ENCODE data around the gene ISLR2. TPM values are rescaled to one million over a fixed set of nuclear protein-coding genes. Genes with fewer than 3 reads are reported as not detected.
A peak's percentile ranks its signal among the peaks of the same experiment; 100 is the strongest.
"Not testable (repeated sequence)": the region's sequence is repeated elsewhere in the genome, so short reads cannot be mapped to it uniquely, and the experiment has no call there.

Gene ISLR2, protein sequence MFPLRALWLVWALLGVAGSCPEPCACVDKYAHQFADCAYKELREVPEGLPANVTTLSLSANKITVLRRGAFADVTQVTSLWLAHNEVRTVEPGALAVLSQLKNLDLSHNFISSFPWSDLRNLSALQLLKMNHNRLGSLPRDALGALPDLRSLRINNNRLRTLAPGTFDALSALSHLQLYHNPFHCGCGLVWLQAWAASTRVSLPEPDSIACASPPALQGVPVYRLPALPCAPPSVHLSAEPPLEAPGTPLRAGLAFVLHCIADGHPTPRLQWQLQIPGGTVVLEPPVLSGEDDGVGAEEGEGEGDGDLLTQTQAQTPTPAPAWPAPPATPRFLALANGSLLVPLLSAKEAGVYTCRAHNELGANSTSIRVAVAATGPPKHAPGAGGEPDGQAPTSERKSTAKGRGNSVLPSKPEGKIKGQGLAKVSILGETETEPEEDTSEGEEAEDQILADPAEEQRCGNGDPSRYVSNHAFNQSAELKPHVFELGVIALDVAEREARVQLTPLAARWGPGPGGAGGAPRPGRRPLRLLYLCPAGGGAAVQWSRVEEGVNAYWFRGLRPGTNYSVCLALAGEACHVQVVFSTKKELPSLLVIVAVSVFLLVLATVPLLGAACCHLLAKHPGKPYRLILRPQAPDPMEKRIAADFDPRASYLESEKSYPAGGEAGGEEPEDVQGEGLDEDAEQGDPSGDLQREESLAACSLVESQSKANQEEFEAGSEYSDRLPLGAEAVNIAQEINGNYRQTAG
- total RNA-seq (2014; rRNA removed) = not detected in 2 replicates
- 0.09 TPM for polyA plus RNA-seq (2012)

DNA sequence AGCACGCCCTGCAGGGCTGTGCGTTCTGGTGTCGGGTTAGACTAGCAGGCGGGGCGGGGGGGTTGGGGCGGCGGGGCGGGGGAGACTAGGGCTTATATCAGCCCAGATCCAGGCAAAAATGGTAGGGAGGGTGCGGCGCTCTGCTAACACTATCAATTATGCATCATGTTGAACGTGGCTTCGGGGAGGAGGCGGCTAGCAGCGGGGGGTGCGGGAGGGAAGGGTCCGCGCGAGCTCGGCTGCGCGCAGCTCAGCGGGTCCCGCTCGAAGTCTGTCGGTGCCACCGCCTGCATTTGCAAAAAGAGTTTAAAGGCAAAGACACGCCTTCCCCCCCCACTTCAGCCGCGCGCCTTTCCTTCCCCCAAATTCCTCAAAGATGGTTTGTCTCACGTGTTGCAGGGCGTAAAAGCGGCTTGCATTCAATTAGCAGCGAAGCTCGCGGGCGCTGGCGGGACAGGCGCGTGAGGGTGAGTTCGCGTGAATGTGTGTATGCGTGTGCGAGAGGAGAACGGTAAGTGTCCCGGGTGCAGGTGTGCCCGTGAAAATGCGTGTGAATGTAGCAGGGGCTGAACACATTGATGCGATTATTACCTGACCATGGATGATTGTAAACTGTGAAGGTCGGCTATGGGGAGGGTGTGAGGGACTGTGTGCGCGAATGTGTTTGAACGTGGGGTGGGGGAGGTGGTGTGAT, at the start of gene ISLR2:
ISLR2 (plus strand) TSS at position 432 of the 694 bp plus-strand sequence. CDS start 2,169 bp downstream, outside the sequence.
- no peak for DNase-seq (ENCODE audit: low read depth)

DNA sequence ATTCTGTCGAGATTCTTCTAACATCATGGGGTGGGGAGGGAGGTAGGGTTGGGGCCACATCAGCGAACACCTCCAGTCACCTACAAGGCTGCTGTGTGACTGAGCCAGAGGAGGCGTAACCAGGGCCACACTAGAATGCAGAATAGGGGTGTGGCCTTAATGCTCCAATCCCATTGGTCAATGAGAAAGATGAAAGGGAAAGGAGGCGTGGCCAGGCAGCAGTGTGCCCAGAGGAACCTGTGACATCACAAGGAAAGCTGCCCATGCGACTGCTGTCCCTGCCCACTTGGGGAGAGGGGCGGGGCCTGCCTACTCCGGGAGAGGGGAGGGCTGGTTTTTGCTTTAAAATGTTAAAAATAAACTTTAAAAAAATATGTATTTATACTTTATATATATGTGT, 47.9 kb upstream of the ISLR2 start, which contains the start of gene GOLGA6A:
GOLGA6A (minus strand) TSS at position 101 of the 400 bp plus-strand sequence; CDS start at position 60, 41 bp downstream.
- DNase-seq (ENCODE audit: low read depth) = not testable (repeated sequence)

DNA sequence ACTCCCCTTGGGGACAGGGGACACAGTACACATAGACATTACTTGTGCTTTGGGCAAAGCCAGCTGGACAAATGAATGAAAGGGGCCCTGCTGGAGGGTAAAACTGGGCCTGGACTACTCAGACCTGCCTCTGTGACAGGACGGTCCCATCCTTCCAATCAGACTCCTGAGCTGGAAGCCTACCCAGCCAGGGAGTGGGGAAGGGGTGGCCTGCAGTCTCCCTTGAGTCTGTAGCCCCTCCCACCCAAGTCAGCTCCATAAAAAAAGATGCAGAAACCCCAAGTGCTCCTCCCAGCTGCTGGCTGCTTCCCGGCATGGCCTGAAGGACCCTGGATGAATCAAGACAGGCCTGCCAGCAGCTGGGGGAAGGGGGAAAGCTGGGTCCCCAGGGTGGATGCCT, 35.8 kb upstream of the ISLR2 start:
- not testable (repeated sequence) for DNase-seq (ENCODE audit: low read depth)

DNA sequence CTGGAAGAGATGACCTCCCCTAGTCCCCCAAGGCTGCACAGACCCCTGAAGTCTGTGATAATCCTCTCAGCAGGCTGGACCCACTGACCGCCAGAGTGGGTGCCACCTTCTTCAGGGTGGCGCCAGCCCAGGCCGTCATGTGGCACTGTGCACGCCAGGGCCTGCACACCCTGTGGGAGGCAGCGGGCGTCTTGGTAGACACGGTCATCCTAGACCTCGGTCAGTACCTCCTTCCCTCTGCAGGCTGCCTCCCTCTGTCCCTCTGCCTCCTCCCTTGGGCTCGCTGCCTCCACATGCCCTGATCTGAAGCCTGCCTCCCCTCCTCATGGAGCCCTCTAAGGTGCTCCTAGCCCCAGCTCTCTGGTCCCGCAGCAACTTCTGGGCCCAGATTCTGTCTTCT, 34.8 kb upstream of the ISLR2 start:
- not testable (repeated sequence) for DNase-seq (ENCODE audit: low read depth)

DNA sequence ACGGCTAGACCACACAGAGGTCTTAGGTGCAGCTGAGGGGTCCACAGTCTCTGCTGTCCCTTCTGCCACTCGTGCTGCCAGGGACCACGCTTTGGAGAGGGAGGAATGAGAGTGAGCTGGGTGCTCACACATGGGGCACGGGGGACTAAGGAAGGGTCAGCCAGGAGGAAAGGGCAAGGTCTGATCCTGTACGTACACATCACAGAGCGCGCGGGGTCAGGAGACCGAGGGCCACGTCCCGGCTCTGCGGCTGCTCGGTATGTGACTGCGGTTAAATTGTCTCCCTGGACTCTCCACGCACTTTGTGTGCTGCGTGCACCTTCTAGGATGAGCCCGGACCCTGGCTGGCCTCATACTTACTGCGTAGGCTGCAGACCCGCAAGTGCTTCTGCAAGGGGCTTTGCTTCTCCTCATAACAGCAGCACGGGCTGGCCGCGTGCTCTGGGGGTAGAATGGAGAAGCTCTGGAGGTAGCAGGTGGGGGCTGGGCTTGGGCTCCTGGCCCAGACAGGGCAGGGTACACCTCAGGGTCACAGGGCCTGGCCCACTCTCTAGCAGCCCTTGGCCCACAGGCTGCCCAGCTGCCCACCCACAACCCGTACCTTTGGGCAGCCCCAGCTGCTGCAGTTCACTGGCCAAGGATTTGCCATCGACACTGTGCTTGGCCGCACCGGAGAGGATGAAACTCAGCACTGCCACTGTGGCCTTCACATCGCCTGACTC, 33.5 kb upstream of the ISLR2 start:
- not testable (repeated sequence) for DNase-seq (ENCODE audit: low read depth)

DNA sequence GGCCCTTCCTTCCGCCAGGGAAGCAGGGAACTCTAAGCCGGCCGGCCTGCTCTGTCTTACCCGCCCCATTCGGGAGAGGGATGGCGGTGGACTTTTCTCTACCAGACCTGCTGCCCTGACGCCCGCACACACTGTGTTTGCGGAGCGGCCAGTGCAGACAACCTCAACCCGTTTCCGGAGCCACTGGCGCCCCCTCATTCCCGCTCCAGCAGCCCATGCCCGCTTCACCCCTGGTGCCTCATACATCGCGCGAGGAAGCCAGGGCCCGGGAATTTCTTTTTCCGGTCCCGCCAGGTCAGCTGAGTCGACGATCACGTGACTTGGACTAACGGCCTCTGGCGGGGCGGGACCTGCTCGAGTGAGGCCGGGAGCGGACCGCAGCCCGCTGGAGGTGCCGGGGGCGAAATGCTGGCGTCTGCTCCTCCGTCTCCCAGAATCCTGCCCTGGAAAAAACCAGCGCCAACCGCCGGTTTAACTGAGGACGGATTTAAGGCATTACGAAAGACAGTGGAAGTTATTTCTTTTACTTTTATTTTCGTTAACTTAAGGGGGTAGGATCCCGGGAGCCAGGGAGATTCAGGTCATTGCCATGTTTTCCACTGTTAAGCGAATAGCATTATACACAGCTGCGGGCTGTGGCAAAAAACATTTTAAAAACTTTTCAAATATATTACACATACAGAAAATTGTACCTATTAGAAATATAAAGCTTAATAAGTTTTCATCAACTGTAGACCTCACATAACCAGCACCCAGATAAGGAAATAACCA, 30.2 kb upstream of the ISLR2 start:
- DNase-seq (ENCODE audit: low read depth) = peak; percentile 85

DNA sequence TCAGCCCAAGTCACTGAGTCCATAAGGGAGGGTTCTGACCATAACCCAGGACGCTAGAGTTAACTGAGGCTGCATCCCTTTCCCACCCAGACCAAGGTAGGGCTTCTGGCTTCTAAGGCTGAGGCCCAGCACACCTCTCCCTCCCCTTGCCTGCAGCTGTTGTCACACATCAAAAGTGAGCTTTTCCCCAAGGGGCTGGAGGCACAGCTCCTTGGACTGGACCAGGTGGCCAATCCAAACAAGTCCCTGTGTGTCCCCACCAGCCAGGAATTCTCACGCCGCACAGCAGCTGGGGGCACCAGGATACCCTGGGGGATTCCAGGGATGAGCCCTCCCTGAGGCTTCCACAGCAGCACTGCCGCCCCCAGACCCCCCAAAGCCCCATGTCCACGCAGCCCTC, 22.3 kb upstream of the ISLR2 start:
- DNase-seq (ENCODE audit: low read depth) = peak; percentile 18

DNA sequence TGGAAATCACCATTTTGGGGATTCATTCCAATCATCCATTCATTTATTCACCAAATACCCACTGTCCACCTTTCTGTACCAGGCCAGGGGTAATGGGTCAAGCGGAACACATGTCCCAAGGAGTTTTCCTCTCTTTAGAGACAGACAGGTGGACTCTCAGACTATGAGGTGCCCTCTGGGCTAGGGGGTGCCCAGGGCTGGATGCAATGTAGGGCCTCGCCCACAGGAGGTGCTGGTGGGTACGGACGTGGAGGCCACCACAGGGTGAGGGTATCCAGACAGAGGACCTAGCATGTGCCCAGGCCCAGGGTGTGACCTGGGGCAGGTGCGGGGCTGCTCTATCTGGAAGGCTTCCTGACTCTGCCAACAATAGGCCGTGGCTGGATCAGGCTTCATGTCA, 21.8 kb upstream of the ISLR2 start:
- DNase-seq (ENCODE audit: low read depth) = not testable (repeated sequence)

DNA sequence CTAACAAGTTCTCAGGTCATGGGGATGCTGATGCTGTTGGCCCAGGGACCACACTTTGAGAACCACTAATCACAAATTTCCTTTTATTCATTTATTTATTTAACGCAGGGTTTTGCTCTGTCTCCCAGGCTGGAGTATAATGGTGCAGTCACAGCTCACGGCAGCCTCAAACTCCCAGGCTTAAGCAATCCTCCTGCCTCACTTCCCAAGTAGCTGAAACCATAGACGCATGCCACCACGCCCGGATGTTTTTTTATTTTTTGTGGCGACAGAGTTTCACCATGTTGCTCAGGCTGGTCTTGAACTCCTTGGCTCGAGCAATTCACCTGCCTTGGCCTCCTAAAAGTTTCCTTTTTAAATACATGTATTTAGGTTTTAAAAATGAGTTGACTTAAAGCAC, 20.7 kb upstream of the ISLR2 start:
- no peak for DNase-seq (ENCODE audit: low read depth)

DNA sequence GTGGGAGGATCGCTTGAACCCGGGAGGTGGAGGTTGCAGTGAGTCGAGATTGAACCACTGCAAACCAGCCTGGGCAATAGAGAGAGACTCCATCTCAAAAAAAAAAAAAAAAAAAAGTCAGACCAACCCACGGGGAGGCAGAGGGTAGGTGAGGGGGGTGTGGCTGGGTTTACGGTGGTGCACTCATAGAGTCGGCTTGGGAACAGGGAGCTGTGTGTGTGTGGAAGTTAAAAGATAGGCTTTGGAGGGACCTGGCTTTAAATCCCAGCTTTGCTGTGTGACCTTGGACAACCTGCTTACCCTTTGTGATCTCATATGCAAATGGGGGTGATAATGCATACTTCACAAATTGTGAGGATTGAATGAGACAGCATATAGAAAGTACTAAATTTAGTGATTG, 10.0 kb upstream of the ISLR2 start:
- no peak for DNase-seq (ENCODE audit: low read depth)

DNA sequence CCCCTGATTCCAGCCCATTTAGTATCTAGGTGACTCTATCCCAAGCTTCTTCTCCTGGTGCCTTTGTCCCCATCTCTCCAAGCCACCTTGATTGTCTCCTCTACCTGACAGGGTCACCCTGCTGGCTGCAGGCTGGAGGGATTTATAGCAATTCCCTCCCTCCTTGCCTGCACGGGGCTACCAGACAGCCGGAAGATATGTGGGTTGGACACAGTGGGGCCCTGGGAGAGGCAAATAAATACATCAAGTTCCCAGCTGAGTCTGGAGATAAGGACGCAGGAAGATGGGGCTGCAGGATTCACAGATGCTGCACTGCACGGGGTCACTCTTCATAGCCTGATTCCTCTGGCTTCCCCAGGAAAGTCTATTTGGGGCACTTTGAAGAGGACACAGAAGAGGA, 9.3 kb upstream of the ISLR2 start:
- DNase-seq (ENCODE audit: low read depth) = no peak

DNA sequence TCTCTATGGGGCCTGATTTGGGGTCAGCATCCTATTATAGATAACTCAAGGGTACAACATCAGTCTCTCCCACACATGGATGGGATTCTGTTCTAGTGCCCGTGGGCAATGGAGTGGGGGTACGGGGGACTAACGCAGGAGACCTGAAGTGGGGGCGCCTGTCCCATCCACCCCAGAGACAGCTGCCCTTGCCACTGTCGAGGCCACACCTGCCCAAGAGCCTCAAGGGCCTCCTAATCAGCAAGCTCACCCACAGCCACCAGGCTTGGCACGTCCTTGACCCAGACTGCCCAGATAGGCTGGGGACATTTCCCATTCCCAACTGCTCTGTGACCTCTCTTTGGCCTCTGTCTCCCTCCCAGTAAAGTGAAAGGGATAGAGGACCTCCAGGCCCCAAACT, 8.5 kb upstream of the ISLR2 start:
- DNase-seq (ENCODE audit: low read depth) = no peak

DNA sequence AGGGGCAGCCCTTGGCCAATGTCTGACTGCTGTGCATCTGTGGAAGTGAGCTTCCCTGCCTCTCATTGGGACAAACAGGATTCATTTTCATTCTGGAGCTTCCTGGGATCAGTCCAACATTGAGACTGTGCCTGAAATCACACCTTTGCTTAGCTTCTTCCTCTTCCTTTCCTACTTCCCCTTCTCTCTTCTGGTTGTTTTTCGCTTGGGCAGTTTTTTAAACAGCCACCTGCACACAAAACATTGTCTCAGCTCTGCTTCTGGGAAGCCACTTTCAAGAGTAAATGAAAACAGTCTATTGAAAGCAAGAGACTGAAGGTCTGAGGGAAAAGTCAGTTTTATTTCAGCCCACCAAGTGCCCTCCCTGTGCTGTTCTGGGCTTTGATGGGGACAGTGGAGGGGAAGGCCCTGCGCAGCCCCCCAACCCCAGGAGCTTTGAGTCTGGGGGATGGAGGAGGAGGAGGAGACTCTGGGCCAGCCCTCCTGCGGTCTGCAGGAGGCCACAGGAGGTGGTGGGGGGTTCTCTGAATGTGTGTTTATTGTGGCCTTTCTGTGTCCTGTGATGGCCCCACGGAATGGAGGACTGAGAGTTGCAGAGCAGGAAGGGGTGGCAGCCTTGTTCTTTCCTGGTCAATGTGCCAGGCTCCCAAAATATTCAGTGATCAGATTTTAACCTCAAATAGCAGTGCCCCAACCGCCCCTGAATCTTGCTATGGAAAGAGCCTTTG, 7.8 kb upstream of the ISLR2 start:
- no peak for DNase-seq (ENCODE audit: low read depth)

DNA sequence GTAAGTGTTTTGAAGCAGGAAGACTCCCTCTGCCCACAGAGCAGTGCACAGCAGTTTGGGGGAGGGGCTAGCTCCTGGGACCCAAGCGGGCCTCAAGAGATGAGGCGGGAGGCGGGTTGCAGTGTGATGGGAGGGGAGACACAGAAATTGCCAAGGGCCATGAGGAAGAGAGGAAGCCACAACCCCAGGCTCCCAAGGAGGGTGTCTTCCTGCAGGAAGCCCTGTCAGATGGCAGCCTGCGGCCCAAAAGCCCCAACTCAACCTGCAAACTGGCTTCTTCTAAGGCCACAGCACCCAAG, 7.3 kb upstream of the ISLR2 start:
- no peak for DNase-seq (ENCODE audit: low read depth)

DNA sequence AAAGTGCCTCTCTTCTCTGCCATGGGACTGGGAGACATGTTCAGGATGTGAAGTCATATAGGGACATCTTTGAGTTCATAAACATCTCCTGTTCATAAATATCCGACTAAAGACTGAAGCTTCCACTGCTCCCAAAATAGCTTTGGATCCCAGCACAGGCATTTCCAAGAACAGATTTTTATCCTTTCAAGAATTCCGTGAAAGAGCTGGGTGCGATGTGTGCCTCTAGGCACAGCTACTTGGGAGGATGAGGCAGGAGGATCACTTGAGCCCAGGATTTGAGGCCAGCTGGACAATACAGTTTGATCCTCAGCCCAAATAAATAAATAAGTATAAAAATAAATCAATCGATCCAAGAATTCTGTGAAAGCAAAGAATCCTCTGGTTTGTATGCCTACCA, 6.7 kb upstream of the ISLR2 start:
- DNase-seq (ENCODE audit: low read depth) = no peak

DNA sequence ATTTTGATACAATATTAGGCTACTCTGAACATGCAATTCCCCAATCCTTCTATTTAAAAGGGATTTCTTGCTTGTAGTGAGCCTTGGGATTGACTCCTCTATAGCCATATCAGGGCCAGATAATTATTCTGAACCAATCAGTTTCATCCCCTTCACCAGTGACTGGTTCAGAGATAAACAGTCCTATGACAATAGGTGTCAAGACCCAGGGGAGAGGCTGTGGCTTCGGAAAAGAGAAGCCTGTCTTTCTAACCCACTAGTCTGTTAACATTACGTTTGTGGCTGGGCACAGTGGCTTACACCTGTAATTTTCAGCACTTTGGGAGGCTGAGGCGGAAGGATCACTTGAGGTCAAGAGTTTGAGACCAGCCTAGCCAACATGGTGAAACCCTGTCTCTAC, 6.2 kb upstream of the ISLR2 start:
- DNase-seq (ENCODE audit: low read depth) = no peak

DNA sequence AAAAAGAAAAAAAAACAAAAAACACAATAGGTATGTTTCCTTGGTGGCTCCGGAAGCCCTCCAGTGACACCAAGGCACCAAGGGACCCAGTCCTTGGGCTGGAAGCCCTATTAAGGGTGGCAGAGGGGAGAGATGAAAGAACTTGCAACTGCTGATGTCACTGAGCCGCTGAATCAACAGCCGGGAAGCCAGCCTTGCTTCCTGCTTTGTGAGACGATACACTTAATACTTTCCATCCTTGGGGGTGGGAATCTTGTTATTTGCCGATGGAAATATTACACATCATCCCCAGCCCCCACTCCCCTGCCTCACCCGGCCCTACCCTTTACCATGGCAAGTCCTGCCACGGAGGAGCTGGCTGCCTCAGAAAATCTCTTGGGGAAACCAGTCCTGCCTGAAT, 5.6 kb upstream of the ISLR2 start:
- no peak for DNase-seq (ENCODE audit: low read depth)

DNA sequence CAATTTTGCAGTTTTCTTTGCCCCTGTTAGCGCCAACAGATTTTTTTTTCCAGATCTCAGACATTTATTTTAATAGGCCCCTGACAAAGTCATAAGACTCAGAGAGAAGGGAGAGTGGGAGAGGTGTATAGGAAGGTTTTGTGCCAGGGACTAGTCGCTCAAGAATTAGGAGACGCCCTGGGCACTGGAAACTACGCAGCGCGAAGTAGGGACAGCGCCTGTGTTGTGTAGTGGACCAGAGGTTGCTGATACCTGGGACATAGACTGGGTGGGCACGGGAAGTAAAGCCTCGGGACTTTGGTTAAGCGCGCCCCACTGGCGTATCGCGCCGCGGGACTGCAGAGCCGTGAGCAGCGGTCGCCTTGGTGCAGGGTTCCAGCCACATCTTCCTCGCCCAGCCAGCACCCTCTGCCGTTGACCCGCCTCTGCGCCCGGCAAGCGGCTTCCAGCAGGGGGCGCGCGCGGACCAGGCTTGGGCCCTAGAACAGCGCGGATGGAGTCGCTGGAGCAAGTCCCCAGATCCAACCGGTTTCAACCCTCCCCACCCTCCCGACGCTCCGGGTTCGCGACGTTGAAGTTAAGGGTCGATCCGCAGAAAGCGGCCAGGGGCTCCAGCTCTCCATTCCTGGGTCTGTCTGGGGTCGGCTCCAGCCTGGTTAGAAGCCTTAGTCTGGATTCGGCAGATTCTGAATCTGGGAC, 3.0 kb upstream of the ISLR2 start:
- peak; percentile 73 for DNase-seq (ENCODE audit: low read depth)

DNA sequence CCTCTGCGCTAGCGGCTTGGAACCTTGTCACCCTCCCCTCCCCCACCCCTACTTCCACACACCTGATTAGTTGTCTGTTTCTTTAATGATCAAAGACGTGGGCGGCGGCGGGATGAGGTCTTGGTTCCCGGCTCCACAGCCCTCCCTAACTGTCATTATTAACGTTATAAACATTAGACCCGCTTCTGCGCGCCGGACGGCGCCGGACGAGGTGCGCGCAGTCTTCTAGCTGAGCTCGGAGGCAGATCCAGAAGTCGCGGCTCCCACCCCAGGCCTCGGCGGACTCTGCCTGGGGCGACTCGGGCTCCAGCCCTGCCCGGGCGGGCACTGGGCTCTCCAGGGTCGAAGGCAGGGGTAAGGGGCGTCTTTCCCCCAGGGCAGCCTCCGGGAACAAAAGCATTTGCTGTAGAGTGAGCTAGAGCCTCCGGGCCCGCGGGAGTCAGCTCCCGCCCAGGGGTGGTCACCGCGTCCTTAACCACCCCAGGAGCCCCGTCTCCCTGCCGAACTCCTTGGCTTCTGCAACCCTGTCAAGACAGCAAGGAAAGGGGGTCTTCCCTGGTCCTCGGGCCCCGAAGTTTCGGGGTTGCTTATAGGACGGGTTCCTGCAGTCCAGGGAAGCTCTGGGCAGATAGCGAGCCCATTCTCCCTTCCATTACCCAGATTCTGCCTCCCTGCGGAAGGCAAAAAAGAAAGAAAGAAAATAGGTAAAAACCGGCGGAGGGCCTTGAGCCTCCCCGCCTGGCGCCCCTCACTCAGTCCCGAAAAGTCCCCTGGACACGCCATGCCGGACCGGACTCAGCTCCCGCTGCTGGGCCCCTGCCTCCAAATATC, 2.2 kb upstream of the ISLR2 start:
- DNase-seq (ENCODE audit: low read depth) = no peak

Data from LHCN-M2 (cell line).